HepG2 (cell line): ENCODE results near the gene ATP9B. TPM values are rescaled to one million over a fixed set of nuclear protein-coding genes. Genes with fewer than 3 reads are reported as not detected.

Source experiments
- ATAC-seq: fragments of 200-7000 bp; cut with Tn5 transposase; 3 replicates; pipeline ENCODE4 v1.9.1; 2020; ENCODE audit warnings: mild to moderate bottlenecking, moderate library complexity
- BruUV-seq: library from RNA; stranded (reverse); fragments of 400-500 nt; replicated peaks from 2 replicates; lab custom pipeline; 2021; lab: Mats Ljungman, UMichigan
- CTCF ChIA-PET: fragments of 300-600 bp; formaldehyde crosslinking; extraction: SDS; loops from one replicate; lab custom pipeline; 2021; ENCODE audit warnings: low total read pairs, inconsistent platforms, low intra/inter-chr PET ratio; lab: Yijun Ruan, JAX
- POLR2A ChIA-PET: fragments of 350-600 bp; sonication (Branson Sonifier 250); formaldehyde crosslinking; loops from one replicate; lab custom pipeline; 2020; ENCODE audit warnings: antibody characterized with exemption, inconsistent platforms; lab: Yijun Ruan, JAX
- DNase-seq: peaks from one replicate; pipeline ENCODE4 v3.0.0-alpha.2; 2015; ENCODE audit warnings: low spot score
- FAIRE-seq: peaks from 3 replicates; lab custom pipeline; 2011; peaks lifted over from hg19 to GRCh38; lab: Jason Lieb, UNC
- H2AFZ ChIP-seq: one replicate; pipeline ENCODE4 v1.6.1; 2011; ENCODE audit warnings: low read length, inconsistent platforms
- H3K27ac ChIP-seq: fragments of 300-600 bp; 3 replicates; pipeline ENCODE4 v1.8.0; 2011; ENCODE audit warnings: mixed run types, mild to moderate bottlenecking, mixed read lengths, low read length, inconsistent platforms; ENCODE audit not compliant: insufficient read depth; ENCODE audit errors: extremely low read length
- H3K27me3 ChIP-seq, 2 experiments: fragments of 200-600 bp in 1 of 2; 2 replicates in 1 of 2; 3 replicates in 1 of 2; pipeline versions ENCODE4 v1.6.0 to v1.8.0; 2011; ENCODE audit warnings: low read length in 2 of 2, mild to moderate bottlenecking in 2 of 2, moderate library complexity in 2 of 2, inconsistent platforms in 1 of 2; ENCODE audit not compliant: insufficient read depth in 2 of 2, control insufficient read depth in 1 of 2
- H3K36me3 ChIP-seq, 2 experiments: fragments of 200-600 bp in 1 of 2; replicated peaks in 1 of 2; 2 replicates in 1 of 2; 3 replicates in 1 of 2; pipeline versions ENCODE4 v1.5.1 to v1.8.0; 2011; ENCODE audit warnings: low read length in 2 of 2, inconsistent platforms in 1 of 2; ENCODE audit not compliant: insufficient read depth in 2 of 2, control insufficient read depth in 1 of 2
- H3K4me1 ChIP-seq: 2 replicates; pipeline ENCODE4 v1.5.1; 2012; ENCODE audit warnings: low read length, inconsistent platforms; ENCODE audit not compliant: insufficient read depth
- H3K4me2 ChIP-seq: 2 replicates; pipeline ENCODE4 v1.6.0; 2011; ENCODE audit warnings: low read depth, low read length, inconsistent platforms
- H3K4me3 ChIP-seq, 3 experiments: fragments of 200-600 bp in 1 of 3; sonication (generic), shearing (Covaris generic) in 1 of 3; replicated peaks in 1 of 3; 2 replicates each; pipeline ENCODE4 v1.5.1; 2011 to 2016; ENCODE audit warnings: low read length in 3 of 3, inconsistent platforms in 2 of 3, low read depth in 2 of 3, mild to moderate bottlenecking in 2 of 3, control low read depth in 1 of 3, mixed read lengths in 1 of 3; ENCODE audit not compliant: insufficient read depth in 1 of 3
- H3K79me2 ChIP-seq: one replicate; pipeline ENCODE4 v1.6.1; 2011; ENCODE audit warnings: low read length, inconsistent platforms; ENCODE audit not compliant: insufficient read depth
- H3K9ac ChIP-seq: 2 replicates; pipeline ENCODE4 v1.6.0; 2011; ENCODE audit warnings: mild to moderate bottlenecking, low read depth, low read length, inconsistent platforms; ENCODE audit not compliant: insufficient read depth
- H3K9me3 ChIP-seq: 2 replicates; pipeline ENCODE4 v1.5.1; 2012; ENCODE audit warnings: mild to moderate bottlenecking, low read length
- H4K20me1 ChIP-seq: 2 replicates; pipeline ENCODE4 v1.6.0; 2011; ENCODE audit warnings: inconsistent platforms, mild to moderate bottlenecking, low read length, moderate library complexity; ENCODE audit not compliant: insufficient read depth
- GABPB1 ChIP-seq: IDR thresholded peaks from 2 replicates; pipeline ENCODE4 v1.6.1; 2016; ENCODE audit warnings: mild to moderate bottlenecking, missing genetic modification reagents, moderate library complexity, missing compliant biosample characterization
- GTF2F1 ChIP-seq: fragments of 150-350 bp; IDR thresholded peaks from 2 replicates; pipeline ENCODE4 v1.6.1; 2014; ENCODE audit warnings: low read length
- KMT2B ChIP-seq: IDR thresholded peaks from 2 replicates; pipeline ENCODE4 v1.6.1; 2016; ENCODE audit warnings: missing genetic modification reagents, missing compliant biosample characterization
- WGBS: methylation state at CpG from one replicate; pipeline ENCODE4 v1.1.6; 2017; ENCODE audit warnings: low lambda C conversion rate; 5-methylcytosine and 5-hydroxymethylcytosine counted together
- in situ Hi-C: cut with HindIII; loops from 2 replicates; pipeline ENCODE4 v1.10.0; 2017; ENCODE audit warnings: low pct_unique_long_range_greater_than_20kb; ENCODE audit not compliant: extremely low pct_ligation_motif_present
- intact Hi-C: fragments of 100-400 bp; cut with micrococcal nuclease; formaldehyde crosslinking; loops from one replicate; pipeline ENCODE4 v1.10.0; 2022; ENCODE audit not compliant: unreplicated experiment
- polyA plus RNA-seq, 8 experiments: library from polyadenylated mRNA; depleted of rRNA in 3 of 8; stranded (reverse) in 7 of 8; unstranded in 1 of 8; fragments of >200 nt; fragmentation: Illumina TruSeq in 4 of 8; extraction: Trizol in 4 of 8; gene quantifications; 2 replicates each; pipeline versions ENCODE4 v1.2.1 to v1.2.3, GENCODE V29; 2011 to 2016; ENCODE audit warnings: low read depth in 4 of 8, missing spikeins in 1 of 8, mixed read lengths in 1 of 8; ENCODE audit not compliant: insufficient read depth in 1 of 8
- total RNA-seq, 5 experiments: library from RNA; depleted of rRNA; stranded (reverse); fragments of >200 nt; fragmentation: Illumina TruSeq; extraction: Trizol; gene quantifications; 2 replicates each; pipeline ENCODE4 v1.2.3, GENCODE V29; 2016; ENCODE audit warnings: low read depth in 1 of 5
- TF ChIP-seq, protein P1 (sequence below): sonication (generic); formaldehyde crosslinking; IDR thresholded peaks from 2 replicates; pipeline ENCODE4 v1.5.1; 2020; ENCODE audit warnings: missing genetic modification reagents, mild to moderate bottlenecking, borderline replicate concordance
- TF ChIP-seq, protein P2 (sequence below): IDR thresholded peaks from 2 replicates; pipeline ENCODE4 v1.6.1; 2018; ENCODE audit warnings: missing genetic modification reagents, mild to moderate bottlenecking, missing compliant biosample characterization

The ATP9B gene
- total and polyA plus RNA-seq, 2 of the 13 experiments (the other 11 are each of a cell fraction or from before 2014, with no cell fraction given): 10.8 to 11.3 TPM

GRCh38 chr18:79405019-79405780 is 336.0 kb downstream of the ATP9B start (continued):
- TF ChIP-seq, protein P1, sequence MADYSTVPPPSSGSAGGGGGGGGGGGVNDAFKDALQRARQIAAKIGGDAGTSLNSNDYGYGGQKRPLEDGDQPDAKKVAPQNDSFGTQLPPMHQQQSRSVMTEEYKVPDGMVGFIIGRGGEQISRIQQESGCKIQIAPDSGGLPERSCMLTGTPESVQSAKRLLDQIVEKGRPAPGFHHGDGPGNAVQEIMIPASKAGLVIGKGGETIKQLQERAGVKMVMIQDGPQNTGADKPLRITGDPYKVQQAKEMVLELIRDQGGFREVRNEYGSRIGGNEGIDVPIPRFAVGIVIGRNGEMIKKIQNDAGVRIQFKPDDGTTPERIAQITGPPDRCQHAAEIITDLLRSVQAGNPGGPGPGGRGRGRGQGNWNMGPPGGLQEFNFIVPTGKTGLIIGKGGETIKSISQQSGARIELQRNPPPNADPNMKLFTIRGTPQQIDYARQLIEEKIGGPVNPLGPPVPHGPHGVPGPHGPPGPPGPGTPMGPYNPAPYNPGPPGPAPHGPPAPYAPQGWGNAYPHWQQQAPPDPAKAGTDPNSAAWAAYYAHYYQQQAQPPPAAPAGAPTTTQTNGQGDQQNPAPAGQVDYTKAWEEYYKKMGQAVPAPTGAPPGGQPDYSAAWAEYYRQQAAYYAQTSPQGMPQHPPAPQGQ (CRISPR knock-in tag): no peak
- TF ChIP-seq KMT2B (CRISPR knock-in tag): no peak

DNA sequence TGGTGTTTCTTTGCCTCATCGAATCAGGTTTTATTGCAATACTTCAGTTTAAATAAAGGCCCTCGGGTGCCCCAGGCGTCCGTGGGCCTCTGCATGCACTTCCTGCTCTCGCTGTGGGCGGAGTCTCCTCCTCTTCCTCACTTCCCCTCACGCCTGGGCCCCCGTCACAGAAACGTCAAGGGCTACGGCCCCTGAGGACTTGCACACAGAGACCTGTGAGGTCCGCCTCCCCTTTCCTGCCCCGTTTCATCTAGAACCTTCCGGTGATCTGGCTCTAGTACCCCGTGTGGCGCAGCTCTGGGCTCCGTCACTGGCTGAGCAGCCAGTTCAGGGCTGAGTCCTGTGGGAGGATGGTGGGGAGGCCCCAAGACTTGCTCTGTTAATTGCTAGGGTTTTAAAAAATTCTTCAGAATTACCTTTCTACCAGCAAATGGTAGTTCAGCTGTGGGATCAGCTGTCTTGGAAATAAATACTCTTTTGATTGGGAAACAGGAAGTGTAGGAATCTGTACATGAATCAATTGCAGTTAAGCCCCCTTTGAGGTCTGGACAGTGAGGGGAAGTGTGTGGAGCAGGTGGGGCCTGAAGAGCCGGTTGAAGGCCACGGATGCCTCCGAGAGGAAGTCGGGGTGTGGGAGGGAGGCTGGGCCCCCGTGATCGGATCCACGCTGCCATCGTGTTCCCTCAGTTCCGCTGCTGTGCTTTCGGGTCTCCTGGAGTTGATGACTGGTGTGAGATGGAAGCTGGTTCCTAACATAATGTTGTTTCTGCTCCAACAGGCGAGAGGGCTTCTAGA is 336.8 kb downstream of the ATP9B start:
- POLR2A ChIA-PET: no interaction called here
- WGBS: 43% methylated on average over 27 of the region's 27 CpGs
- CTCF ChIA-PET: no interaction called here
- FAIRE-seq (no peak), ATAC-seq (no peak), DNase-seq (no peak)
- H3K27ac ChIP-seq: no peak overlapping the region
- no peak overlapping the region for H3K9ac ChIP-seq
- no peaks in the 10 kb centered on the region for H3K79me2 ChIP-seq
- H4K20me1 ChIP-seq: no peaks in the 10 kb centered on the region; the same call in 1 of the 2 replicates
- no TSS peak for BruUV-seq
- H3K36me3 ChIP-seq: no peaks in the 10 kb centered on the region
- H3K4me2 ChIP-seq: peak overlapping the region; percentile 29; the same call in 1 of the 2 replicates
- no peak overlapping the region for H2AFZ ChIP-seq
- H3K4me1 ChIP-seq: 0 out of 2 replicates have a peak, but pooled peaks cover 6% of the 10 kb centered on the region
- H3K4me3 ChIP-seq: no peak overlapping the region; a peak in 1 of 6 replicates
- H3K27me3 ChIP-seq: peaks cover 14 to 56% of the 10 kb centered on the region in 2 experiments
- TF ChIP-seq GTF2F1: no peak
- TF ChIP-seq GABPB1 (CRISPR knock-in tag): 0 out of 2 replicates have a peak, but pooled peaks have one; percentile 12
- TF ChIP-seq, protein P2, sequence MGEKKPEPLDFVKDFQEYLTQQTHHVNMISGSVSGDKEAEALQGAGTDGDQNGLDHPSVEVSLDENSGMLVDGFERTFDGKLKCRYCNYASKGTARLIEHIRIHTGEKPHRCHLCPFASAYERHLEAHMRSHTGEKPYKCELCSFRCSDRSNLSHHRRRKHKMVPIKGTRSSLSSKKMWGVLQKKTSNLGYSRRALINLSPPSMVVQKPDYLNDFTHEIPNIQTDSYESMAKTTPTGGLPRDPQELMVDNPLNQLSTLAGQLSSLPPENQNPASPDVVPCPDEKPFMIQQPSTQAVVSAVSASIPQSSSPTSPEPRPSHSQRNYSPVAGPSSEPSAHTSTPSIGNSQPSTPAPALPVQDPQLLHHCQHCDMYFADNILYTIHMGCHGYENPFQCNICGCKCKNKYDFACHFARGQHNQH: no peak
- H3K9me3 ChIP-seq: no peaks in the 10 kb centered on the region
- intact Hi-C loops: no loop called here
- in situ Hi-C loops: no loop called here
